Activated CD8-positive, alpha-beta T cell treated with anti-CD3 and anti-CD28 coated beads for 36 hours (primary cell): ENCODE data around the gene LIN52. TPM values are rescaled to one million over a fixed set of nuclear protein-coding genes. Genes with fewer than 3 reads are reported as not detected.

ENCODE experiments used
- ATAC-seq: fragments of 200-7000 bp; cut with Tn5 transposase; one replicate; pipeline ENCODE4 v1.10.0; 2021; ENCODE audit warnings: mild to moderate bottlenecking, moderate library complexity
- CTCF ChIA-PET: fragments of 350-600 bp; sonication (Branson Sonifier 250); formaldehyde crosslinking; loops from one replicate; lab custom pipeline; 2021; ENCODE audit warnings: antibody characterized with exemption; lab: Charles Lee
- POLR2A ChIA-PET: fragments of 350-600 bp; sonication (Branson Sonifier 250); formaldehyde crosslinking; loops from one replicate; lab custom pipeline; 2021; ENCODE audit warnings: antibody characterized with exemption; lab: Charles Lee
- DNase-seq: peaks from one replicate; pipeline ENCODE4 v3.0.0-alpha.2; 2020
- H3K27ac Mint-ChIP-seq: one replicate; pipeline ENCODE4 v1.8.0; 2021; ENCODE audit warnings: mild to moderate bottlenecking, mixed read lengths
- H3K27me3 Mint-ChIP-seq: one replicate; pipeline ENCODE4 v1.8.0; 2021; ENCODE audit warnings: mixed read lengths
- H3K36me3 Mint-ChIP-seq: one replicate; pipeline ENCODE4 v1.8.0; 2021; ENCODE audit warnings: low read depth, mixed read lengths
- H3K4me1 Mint-ChIP-seq: one replicate; pipeline ENCODE4 v1.8.0; 2021; ENCODE audit warnings: low read depth, mixed read lengths
- H3K4me3 Mint-ChIP-seq: one replicate; pipeline ENCODE4 v1.8.0; 2021; ENCODE audit warnings: mild to moderate bottlenecking, moderate library complexity, mixed read lengths
- H3K9me3 Mint-ChIP-seq: one replicate; pipeline ENCODE4 v1.8.0; 2021; ENCODE audit warnings: mixed read lengths
- CTCF ChIP-seq: fragments of 200-600 bp; IDR thresholded peaks from one replicate; pipeline ENCODE4 v1.8.0; 2022; ENCODE audit warnings: antibody characterized with exemption, mild to moderate bottlenecking
- intact Hi-C: fragments of 100-400 bp; cut with micrococcal nuclease; formaldehyde crosslinking; loops from one replicate; pipeline ENCODE4 v1.10.0; 2022
- total RNA-seq, 2 experiments: library from RNA; stranded (reverse); gene quantifications; one replicate each; pipeline ENCODE4 v1.2.3, GENCODE V29; 2021

The LIN52 gene
- total RNA-seq, 2 experiments from 2014 or later, result 10.1 to 10.3 TPM

- ChIA-PET POLR2A (interaction anchor here (0.6 to 0.9 kb wide), 2 partner anchors 61 to 244 kb away, joined by 3 read pairs; no protein-coding TSS in a partner anchor), CTCF (interaction anchor here (0.8 kb wide), 1 partner anchor 27 kb away, joined by 3 read pairs; no protein-coding TSS in a partner anchor)
- no peak for TF ChIP-seq CTCF
- intact Hi-C loops, result no loop called here
- H3K27ac Mint-ChIP-seq, result no peak overlapping the region
- peaks cover 59% of the 10 kb centered on the region for H3K27me3 Mint-ChIP-seq
- H3K4me3 Mint-ChIP-seq, result no peak overlapping the region
- no peaks in the 10 kb centered on the region for H3K36me3 Mint-ChIP-seq
- no peak for ATAC-seq
- H3K9me3 Mint-ChIP-seq, result no peaks in the 10 kb centered on the region
- DNase-seq, result no peak
- H3K4me1 Mint-ChIP-seq, result peaks cover 11% of the 10 kb centered on the region
Measured at GRCh38 chr14:74244115-74244514, 159.4 kb downstream of the LIN52 start.

DNA sequence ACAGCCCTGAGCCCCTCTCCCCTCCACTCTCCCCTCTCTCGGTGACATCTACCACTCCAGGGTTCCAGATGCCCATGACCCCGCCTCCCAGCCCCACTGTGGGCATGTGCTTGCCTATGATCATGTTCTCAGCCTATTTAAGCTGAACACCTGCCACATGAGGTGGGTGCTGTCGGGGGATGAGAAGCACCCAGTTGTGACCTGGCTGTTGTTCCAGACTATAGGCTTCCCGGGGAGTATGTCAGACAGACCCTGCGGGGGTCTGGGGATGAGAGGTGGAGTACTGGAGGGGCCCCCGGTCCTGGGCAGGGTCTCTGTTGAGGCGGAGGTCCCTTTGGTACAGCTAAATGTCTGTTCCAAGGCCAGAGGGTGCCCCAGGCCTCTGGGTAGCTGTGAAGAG, 160.5 kb downstream of the LIN52 start:
- H3K4me3 Mint-ChIP-seq, result no peak overlapping the region
- no peak for DNase-seq
- CTCF ChIA-PET, result interaction anchor here (3.5 kb wide), 1 partner anchor 11 kb away, joined by 13 read pairs; no protein-coding TSS in a partner anchor
- no peaks in the 10 kb centered on the region for H3K9me3 Mint-ChIP-seq
- POLR2A ChIA-PET, result no interaction called here
- H3K27ac Mint-ChIP-seq, result no peak overlapping the region
- no peak for TF ChIP-seq CTCF
- intact Hi-C loops, result no loop called here
- ATAC-seq, result no peak
- peaks cover 11% of the 10 kb centered on the region for H3K4me1 Mint-ChIP-seq
- peaks cover 58% of the 10 kb centered on the region for H3K27me3 Mint-ChIP-seq
- no peaks in the 10 kb centered on the region for H3K36me3 Mint-ChIP-seq

DNA sequence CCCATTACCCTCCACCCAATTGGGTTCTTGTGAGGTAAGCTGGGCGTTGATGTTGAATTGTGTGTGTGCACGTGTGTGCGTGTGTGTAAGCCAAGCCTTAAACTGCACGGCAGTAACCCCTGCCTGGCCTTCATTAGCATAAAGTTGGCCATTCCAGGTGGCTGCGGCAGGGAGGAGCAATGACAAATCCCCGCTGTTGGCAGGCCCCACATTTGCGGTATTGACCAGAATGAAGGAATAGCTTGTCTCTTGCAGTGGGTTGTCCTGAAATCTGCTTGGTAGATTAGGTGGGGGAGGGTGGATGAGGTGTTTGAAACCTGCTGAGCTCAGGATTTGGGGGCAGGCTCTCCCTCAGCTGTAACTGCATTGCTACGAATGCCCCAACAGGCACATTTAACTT, 161.8 kb downstream of the LIN52 start:
- Mint-ChIP-seq H3K36me3 (no peaks in the 10 kb centered on the region), H3K27ac (no peak overlapping the region), H3K9me3 (no peaks in the 10 kb centered on the region), H3K4me1 (peaks cover 9% of the 10 kb centered on the region), H3K27me3 (peaks cover 55% of the 10 kb centered on the region), H3K4me3 (no peak overlapping the region)
- ChIA-PET CTCF (interaction anchor here (0.8 to 3.5 kb wide), 3 partner anchors 10 to 39 kb away, joined by 3 to 13 read pairs (median 3); no protein-coding TSS in a partner anchor), POLR2A (no interaction called here)
- intact Hi-C loops, result no loop called here
- TF ChIP-seq CTCF, result no peak
- DNase-seq (no peak), ATAC-seq (no peak)

GRCh38 chr14:74248017-74248416, 163.3 kb downstream of the LIN52 start:
- Mint-ChIP-seq H3K4me1 (peaks cover 6% of the 10 kb centered on the region), H3K27me3 (peaks cover 44% of the 10 kb centered on the region), H3K36me3 (no peaks in the 10 kb centered on the region), H3K9me3 (no peaks in the 10 kb centered on the region), H3K4me3 (no peak overlapping the region), H3K27ac (no peak overlapping the region)
- intact Hi-C loops, result no loop called here
- no peak for ATAC-seq
- ChIA-PET POLR2A (interaction anchor here (1.1 kb wide), 1 partner anchor 34 kb away, joined by 3 read pairs; no protein-coding TSS in a partner anchor), CTCF (interaction anchor here (1.5 to 3.5 kb wide), 2 partner anchors 8 to 136 kb away, joined by 6 to 13 read pairs; no protein-coding TSS in a partner anchor)
- DNase-seq, result no peak
- no peak for TF ChIP-seq CTCF
